Mesodermal cell (in vitro differentiated cells): ENCODE measurements around the gene TNFRSF8.

Experiments
- H3K27ac ChIP-seq: 2 replicates; pipeline ENCODE4 v1.7.0; 2013; ENCODE audit warnings: mild to moderate bottlenecking, low read depth, low read length, moderate library complexity; ENCODE audit not compliant: severe bottlenecking
- H3K36me3 ChIP-seq: 2 replicates; pipeline ENCODE4 v1.7.1; 2013; ENCODE audit warnings: mild to moderate bottlenecking, low read length, moderate library complexity; ENCODE audit not compliant: control insufficient read depth, insufficient read depth
- H3K4me1 ChIP-seq: one replicate; pipeline ENCODE4 v1.7.1; 2013; ENCODE audit warnings: mild to moderate bottlenecking, low read length; ENCODE audit not compliant: insufficient read depth, control insufficient read depth, poor library complexity, severe bottlenecking
- H3K4me3 ChIP-seq: 2 replicates; pipeline ENCODE4 v1.7.0; 2013; ENCODE audit warnings: low read length, control low read depth, mild to moderate bottlenecking; ENCODE audit not compliant: insufficient read depth, poor library complexity, severe bottlenecking; ENCODE audit errors: extremely low read depth
- H3K9me3 ChIP-seq: 2 replicates; pipeline ENCODE4 v1.7.1; 2013; ENCODE audit warnings: mild to moderate bottlenecking, low read length, moderate library complexity; ENCODE audit not compliant: control insufficient read depth
- WGBS, 2 experiments: methylation state at CpG; one replicate each; pipeline ENCODE4 v1.1.5; 2013; ENCODE audit warnings: missing lambda C conversion rate in 2 of 2; ENCODE audit not compliant: insufficient coverage in 2 of 2; 5-methylcytosine and 5-hydroxymethylcytosine counted together

The TNFRSF8 gene

DNA sequence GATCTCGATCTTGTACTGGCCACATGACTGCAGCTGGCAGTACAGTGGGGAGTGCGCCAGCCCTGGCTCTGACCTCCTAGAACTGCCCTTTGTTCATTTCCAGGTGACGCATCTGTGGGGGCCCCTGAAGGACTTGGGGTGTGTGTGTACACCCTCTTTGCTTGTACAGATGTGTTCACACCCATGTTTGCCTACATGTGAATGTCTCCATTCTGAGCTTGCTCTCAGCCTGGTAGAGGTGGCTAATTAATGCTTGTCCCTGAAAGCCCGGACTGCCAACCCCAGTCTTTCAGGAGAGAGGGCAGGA, 123.5 kb downstream of the TNFRSF8 start:
- H3K4me1 ChIP-seq = peaks cover 21% of the 10 kb centered on the region
- no peaks in the 10 kb centered on the region for H3K36me3 ChIP-seq
- WGBS, 2 experiments = 94 to 96% methylated on average over 2 to 3 of the region's 4 CpGs
- no peak overlapping the region for H3K27ac ChIP-seq
- H3K9me3 ChIP-seq = no peaks in the 10 kb centered on the region
- H3K4me3 ChIP-seq = no peak overlapping the region

DNA sequence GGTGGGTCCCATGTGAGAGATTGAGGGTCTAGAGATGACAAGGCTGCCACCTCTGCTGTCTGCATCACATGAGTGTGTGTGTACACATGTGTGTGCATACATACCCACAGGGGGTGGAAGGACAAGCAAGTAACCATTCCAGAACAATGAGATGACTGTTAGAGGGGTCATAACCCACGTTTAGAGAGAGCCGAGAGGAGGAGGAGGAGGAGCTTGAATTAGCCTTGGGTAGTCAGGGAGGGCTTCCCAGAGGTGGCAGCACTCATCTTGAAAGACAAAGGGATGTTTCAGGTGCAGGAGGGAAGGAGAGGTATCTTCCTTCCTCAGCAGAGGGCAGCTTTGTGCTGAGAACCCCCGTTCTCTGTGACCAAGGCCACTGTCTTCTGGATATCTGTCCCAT, 125.0 kb downstream of the TNFRSF8 start:
- no peaks in the 10 kb centered on the region for H3K9me3 ChIP-seq
- 25 to 47% methylated on average over 3 of the region's 3 CpGs for WGBS, 2 experiments
- H3K36me3 ChIP-seq = no peaks in the 10 kb centered on the region
- H3K4me3 ChIP-seq = no peak overlapping the region
- no peak overlapping the region for H3K27ac ChIP-seq
- peaks cover 21% of the 10 kb centered on the region for H3K4me1 ChIP-seq

DNA sequence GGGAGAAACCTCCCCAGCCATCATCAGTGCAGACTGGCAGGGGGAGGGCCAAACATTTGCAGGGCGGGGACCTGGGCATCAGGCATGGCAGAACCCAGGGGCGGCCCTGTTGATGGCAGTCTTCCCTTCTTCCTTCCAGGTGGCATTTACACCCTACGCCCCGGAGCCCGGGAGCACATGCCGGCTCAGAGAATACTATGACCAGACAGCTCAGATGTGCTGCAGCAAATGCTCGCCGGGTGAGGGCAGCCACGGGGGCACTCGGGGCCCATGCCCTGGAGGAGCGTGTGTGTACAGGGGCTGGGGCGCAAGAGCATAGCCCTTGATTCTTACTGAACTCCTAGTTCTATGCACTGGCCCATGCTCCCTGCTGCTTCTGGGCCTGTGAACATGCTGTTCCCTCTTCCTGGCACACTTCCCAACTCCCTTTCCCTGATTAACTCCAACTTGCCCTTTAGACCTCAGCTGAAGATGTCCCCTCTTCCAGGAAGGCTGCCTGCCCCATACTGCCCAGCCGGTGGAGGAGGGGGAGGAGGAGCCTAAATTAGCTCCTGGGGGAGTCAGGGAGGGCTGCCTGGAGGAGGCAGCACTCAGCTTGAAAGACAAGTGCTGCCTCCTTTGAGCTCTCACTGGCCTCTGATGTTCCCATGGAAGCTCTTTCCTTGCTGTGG, 125.7 kb downstream of the TNFRSF8 start:
- 76 to 83% methylated on average over 11 to 12 of the region's 13 CpGs for WGBS, 2 experiments
- no peak overlapping the region for H3K4me3 ChIP-seq
- H3K4me1 ChIP-seq = peaks cover 19% of the 10 kb centered on the region
- H3K9me3 ChIP-seq = no peaks in the 10 kb centered on the region
- H3K27ac ChIP-seq = no peak overlapping the region
- no peaks in the 10 kb centered on the region for H3K36me3 ChIP-seq

DNA sequence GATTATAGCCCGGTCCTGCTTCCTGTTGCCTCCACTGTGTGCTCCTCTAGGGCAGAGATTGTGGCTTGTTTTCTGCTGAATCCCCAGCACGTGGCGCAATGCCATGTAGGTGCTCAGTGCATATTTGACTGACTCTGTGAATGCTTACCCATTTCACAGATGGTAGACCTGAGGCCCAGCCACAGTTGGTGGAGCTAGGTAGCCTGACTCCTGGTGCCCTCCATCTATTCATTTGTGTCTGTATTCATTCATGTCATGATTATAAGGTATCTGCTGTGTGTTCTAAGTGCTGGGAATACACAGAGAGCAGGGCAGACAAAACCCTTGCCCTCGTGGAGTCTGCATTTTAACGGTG, 126.2 kb downstream of the TNFRSF8 start:
- Histone ChIP-seq H3K27ac (no peak overlapping the region), H3K9me3 (no peaks in the 10 kb centered on the region), H3K4me3 (no peak overlapping the region), H3K4me1 (peaks cover 15% of the 10 kb centered on the region), H3K36me3 (no peaks in the 10 kb centered on the region)
- WGBS, 2 experiments = 79 to 89% methylated on average over 5 of the region's 5 CpGs

DNA sequence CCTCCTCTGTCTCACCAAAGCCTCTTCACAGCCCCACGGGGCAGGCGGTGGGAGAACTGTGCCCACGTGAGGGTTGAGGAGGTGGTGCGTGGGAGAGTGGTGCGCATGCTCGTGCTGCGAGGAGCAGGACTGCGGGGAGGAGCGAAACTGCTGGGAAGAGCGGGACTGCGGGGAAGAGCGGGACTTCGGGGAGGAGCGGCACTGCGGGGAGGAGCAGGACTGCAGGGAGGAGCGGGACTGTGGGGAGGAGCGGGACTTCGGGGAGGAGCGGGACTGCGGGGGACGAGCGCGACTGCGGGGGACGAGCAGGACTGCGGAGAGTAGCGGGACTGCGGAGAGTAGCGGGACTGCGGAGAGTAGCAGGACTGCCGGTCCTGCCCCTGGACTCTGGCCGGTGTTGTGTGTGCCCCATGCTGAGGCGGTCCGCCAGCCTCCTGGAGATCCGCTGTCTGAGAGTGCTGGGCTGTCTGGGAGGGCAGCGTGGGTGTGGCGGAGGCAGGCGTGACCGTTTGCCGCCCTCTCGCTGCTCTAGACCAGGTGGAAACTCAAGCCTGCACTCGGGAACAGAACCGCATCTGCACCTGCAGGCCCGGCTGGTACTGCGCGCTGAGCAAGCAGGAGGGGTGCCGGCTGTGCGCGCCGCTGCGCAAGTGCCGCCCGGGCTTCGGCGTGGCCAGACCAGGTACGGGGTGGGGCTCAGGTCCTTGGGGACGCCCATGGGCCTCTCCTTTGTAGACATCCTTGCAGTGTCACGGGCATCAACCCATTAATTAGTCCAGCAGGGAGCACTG, 128.3 kb downstream of the TNFRSF8 start:
- Histone ChIP-seq H3K36me3 (no peaks in the 10 kb centered on the region), H3K27ac (no peak overlapping the region), H3K9me3 (no peaks in the 10 kb centered on the region), H3K4me3 (no peak overlapping the region), H3K4me1 (peaks cover 2% of the 10 kb centered on the region)
- WGBS, 2 experiments = 89 to 91% methylated on average over 37 to 54 of the region's 58 CpGs
